Fibroblast of skin of abdomen (primary cell): ENCODE measurements around the gene KRT80.
A peak's percentile ranks its signal among the peaks of the same experiment; 100 is the strongest.

Experiments
- DNase-seq: peaks from one replicate; pipeline ENCODE4 v3.0.0-alpha.2; 2013

The KRT80 gene

DNA sequence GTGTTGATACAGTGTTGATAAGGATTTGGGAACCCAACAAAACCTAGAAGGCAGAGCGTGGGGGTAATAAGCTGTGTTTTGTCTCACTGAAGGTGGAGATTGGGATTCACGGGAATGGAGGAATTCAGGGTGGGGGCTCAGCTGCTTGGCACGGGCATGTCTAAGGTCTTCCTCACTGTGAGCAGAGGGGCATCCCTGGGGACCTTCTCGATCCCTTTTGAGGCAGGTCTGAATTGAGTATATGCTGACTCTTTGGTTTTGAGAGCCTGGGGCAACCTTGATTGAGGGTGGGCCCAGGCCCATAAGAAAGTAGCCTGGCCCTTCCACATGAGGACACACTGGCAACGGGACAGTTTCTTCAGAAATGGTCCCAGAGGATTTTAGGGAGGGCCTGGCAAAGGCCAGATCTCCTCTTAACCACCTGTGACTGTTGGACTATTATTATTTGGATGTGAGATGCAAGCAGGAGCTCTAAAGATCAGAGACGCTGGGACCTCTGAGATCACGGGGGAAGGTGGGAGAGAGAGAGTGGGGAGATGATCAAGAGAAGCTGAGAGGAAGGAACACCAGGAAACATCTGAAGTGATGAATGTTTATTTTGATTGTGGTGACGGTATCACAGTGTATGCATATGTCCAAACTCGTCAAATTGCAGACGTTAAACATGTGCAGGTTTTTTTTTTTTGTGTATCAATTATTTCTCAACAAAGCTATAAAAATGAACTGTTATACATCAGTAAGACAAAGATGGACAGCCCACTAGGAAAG lies 63.9 kb downstream of the KRT80 start:
- no peak for DNase-seq

- DNase-seq: no peak
Observed at GRCh38 chr12:52126605-52127578, 64.9 kb downstream of the KRT80 start.

DNA sequence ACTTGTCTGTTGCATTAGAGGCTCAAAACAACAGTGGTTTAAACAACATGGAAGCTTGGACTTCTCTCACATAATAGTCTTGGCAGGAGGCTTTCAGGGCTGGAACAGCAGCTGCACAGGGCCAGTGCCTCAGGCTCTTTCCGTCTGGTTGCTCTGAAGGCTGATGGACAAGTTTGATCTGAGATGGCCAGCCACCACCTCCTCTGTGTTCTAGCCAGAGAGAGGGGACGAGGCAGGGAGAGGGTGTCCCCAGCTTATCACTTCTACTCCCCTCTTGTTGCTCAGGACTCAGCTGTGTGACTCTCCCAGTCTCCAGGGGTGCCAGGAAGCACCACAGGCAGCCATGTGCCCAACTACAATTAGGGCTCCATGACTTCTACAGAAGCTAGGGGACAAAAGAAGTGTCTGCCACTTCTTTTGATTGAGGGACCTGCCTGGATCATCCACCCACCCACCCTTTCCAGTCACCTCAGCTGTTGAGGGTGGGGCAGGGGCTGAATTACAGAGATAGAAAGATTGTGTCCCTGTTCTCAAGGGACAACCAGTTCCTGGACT lies 65.7 kb downstream of the KRT80 start:
- no peak for DNase-seq

GRCh38 chr12:52125476-52125900 lies 66.3 kb downstream of the KRT80 start:
- DNase-seq: no peak

DNA sequence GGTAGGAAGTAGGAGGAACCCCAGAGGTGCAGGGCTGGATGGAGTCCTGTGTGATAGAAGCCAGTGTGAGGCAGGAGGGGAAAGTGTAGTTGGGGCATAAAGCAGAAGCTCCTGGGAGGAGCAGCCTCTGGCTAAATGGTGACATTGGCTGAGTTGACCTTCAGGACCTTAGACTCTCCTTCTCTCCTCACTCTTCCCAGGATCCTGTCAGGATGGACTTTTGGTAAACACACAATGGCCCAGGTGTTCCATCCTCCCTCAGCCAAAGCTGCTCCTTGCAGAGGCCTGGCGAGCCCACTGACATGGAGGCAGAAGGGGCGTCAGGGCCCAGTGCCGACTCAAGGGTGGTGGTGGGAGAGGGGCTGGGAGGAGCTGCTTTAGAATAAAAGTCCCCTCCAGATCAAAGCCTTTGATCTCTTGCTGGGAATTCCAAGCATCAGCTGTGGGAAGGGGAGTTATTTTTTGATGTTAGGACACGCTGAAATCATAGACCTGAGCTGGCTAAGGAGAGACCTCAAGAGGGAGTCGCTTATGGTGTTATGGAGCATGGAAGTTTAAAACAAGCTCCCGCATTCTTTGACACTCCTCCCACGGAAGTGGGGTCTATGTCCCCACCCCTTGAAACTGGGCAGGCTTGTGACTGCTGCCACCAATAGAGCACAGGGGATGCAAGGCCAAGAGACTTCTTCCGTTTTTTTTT lies 68.2 kb downstream of the KRT80 start:
- DNase-seq: no peak

DNA sequence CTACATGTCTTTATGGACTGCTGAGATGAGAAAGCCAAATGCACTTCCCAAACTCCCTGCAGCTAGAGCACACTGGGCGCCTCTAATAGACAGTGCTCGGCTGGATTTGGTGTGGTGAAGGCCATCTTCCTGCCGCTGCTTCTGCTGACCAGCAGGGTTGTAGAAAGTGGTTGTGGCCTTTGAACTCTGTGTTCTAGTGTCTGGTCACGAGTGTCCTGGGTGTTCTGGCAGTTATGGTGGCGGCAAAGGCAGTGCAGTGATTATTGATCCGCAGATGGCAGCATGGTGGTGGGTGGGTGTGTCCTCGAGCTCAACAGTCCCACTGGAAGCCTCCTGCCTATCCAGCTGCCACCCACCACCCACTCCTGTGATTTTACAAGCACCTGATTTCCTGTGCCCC lies 68.9 kb downstream of the KRT80 start:
- DNase-seq: no peak

- no peak for DNase-seq
Observed at GRCh38 chr12:52122540-52122871, 69.3 kb downstream of the KRT80 start.

GRCh38 chr12:52121824-52122539 lies 69.8 kb downstream of the KRT80 start:
- DNase-seq: peak; percentile 44

- no peak for DNase-seq
Observed at GRCh38 chr12:52120951-52121823, 70.6 kb downstream of the KRT80 start.

DNA sequence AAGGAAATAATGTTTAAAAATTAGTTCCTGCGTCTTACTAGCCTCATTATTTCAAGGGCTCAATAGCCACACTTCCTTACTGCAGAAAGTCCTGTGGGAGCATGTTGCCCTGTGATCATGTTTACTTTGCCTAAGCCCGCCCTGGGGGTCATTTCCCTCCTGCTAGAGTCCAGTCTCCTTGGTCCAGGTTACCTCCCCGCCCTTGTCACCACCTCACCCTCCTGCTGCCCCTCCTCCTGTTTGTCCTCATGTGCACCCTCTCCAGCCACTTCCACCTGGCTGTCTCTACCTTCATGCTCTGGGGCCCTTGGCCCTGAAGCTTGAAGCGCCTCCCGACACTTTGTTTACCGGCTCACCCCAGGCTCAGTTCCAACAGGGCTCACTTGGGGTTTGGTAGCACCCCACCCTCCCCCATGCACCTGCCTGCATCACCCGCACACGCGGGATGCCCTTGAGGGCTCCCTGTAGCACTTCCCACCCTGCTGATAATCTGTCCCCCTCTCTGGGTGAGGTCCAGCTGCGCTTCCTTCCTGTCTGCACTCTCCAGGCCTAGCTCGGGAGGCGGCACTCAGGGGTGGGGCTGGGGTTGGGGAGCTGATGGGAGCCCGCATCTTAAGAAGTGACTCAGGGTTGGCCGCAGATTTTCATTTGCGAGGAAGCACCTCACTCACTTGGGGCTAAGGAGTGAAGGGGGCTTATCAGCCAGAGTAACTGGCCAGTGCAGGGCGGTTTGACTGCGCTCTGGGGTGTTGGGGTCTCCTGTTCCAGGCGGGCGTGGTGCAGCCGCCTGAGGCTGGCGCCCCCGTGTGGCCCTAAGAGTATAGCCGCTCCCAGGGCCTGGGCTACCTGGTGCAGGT lies 72.2 kb downstream of the KRT80 start:
- DNase-seq: no peak
